Trophoblast cell (in vitro differentiated cells and primary cell): ENCODE results near the gene PSME3IP1.

Experiments
- DNase-seq, 2 donors: peaks; one replicate each; pipeline ENCODE4 v3.0.0-alpha.2; 2016
- H2AFZ ChIP-seq: 2 replicates; pipeline ENCODE4 v1.6.1; 2013; ENCODE audit warnings: low read length, moderate library complexity, mild to moderate bottlenecking; ENCODE audit not compliant: insufficient read depth, poor library complexity
- H2AK5ac ChIP-seq: 2 replicates; pipeline ENCODE4 v1.6.1; 2013; ENCODE audit warnings: mild to moderate bottlenecking, low read length
- H2BK120ac ChIP-seq: 2 replicates; pipeline ENCODE4 v1.6.1; 2013; ENCODE audit warnings: low read length, mild to moderate bottlenecking, moderate library complexity; ENCODE audit not compliant: insufficient read depth, poor library complexity
- H2BK12ac ChIP-seq: 2 replicates; pipeline ENCODE4 v1.6.1; 2013; ENCODE audit warnings: mild to moderate bottlenecking, low read length, moderate library complexity
- H2BK5ac ChIP-seq: 2 replicates; pipeline ENCODE4 v1.6.1; 2013; ENCODE audit warnings: low read length, low read depth, moderate library complexity, mild to moderate bottlenecking; ENCODE audit not compliant: poor library complexity
- H3K14ac ChIP-seq: 2 replicates; pipeline ENCODE4 v1.6.1; 2013; ENCODE audit warnings: mild to moderate bottlenecking, low read length
- H3K18ac ChIP-seq: 2 replicates; pipeline ENCODE4 v1.6.1; 2013; ENCODE audit warnings: mild to moderate bottlenecking, low read length
- H3K23ac ChIP-seq: 2 replicates; pipeline ENCODE4 v1.6.1; 2013; ENCODE audit warnings: low read length
- H3K27ac ChIP-seq: 2 replicates; pipeline ENCODE4 v1.5.1; 2013; ENCODE audit warnings: low read depth, mild to moderate bottlenecking, inconsistent platforms, low read length, moderate library complexity
- H3K27me3 ChIP-seq: 2 replicates; pipeline ENCODE4 v1.6.1; 2013; ENCODE audit warnings: inconsistent platforms, mild to moderate bottlenecking, low read length, moderate library complexity; ENCODE audit not compliant: insufficient read depth
- H3K36me3 ChIP-seq, 2 experiments: 1 replicate in 1 of 2; 2 replicates in 1 of 2; pipeline ENCODE4 v1.6.1; 2013; ENCODE audit warnings: low read length in 2 of 2, mild to moderate bottlenecking in 2 of 2, moderate library complexity in 1 of 2; ENCODE audit not compliant: insufficient read depth in 2 of 2, control insufficient read depth in 1 of 2
- H3K4ac ChIP-seq: 2 replicates; pipeline ENCODE4 v1.6.1; 2013; ENCODE audit warnings: low read depth, mild to moderate bottlenecking, low read length, moderate library complexity
- H3K4me1 ChIP-seq, 2 experiments: 1 replicate in 1 of 2; 2 replicates in 1 of 2; pipeline ENCODE4 v1.6.1; 2013; ENCODE audit warnings: low read length in 2 of 2, mild to moderate bottlenecking in 2 of 2, moderate library complexity in 1 of 2; ENCODE audit not compliant: insufficient read depth in 2 of 2, control insufficient read depth in 1 of 2
- H3K4me2 ChIP-seq: 2 replicates; pipeline ENCODE4 v1.6.1; 2013; ENCODE audit warnings: inconsistent platforms, mild to moderate bottlenecking, low read length, moderate library complexity
- H3K4me3 ChIP-seq: 2 replicates; pipeline ENCODE4 v1.5.1; 2013; ENCODE audit warnings: mild to moderate bottlenecking, low read depth, low read length, inconsistent platforms
- H3K79me1 ChIP-seq: one replicate; pipeline ENCODE4 v1.6.1; 2013; ENCODE audit warnings: low read length
- H3K79me2 ChIP-seq: 2 replicates; pipeline ENCODE4 v1.6.1; 2013; ENCODE audit warnings: low read length, mild to moderate bottlenecking; ENCODE audit not compliant: control insufficient read depth, insufficient read depth, poor library complexity
- H3K9ac ChIP-seq: 2 replicates; pipeline ENCODE4 v1.6.1; 2013; ENCODE audit warnings: mild to moderate bottlenecking, low read length
- H3K9me3 ChIP-seq: 2 replicates; pipeline ENCODE4 v1.6.1; 2013; ENCODE audit warnings: low read depth, mild to moderate bottlenecking, control low read depth, inconsistent platforms, low read length; ENCODE audit not compliant: insufficient read depth
- H4K12ac ChIP-seq: 2 replicates; pipeline ENCODE4 v1.6.1; 2013; ENCODE audit warnings: low read depth, mild to moderate bottlenecking, low read length, moderate library complexity
- H4K8ac ChIP-seq: 2 replicates; pipeline ENCODE4 v1.6.1; 2013; ENCODE audit warnings: low read depth, mild to moderate bottlenecking, low read length, moderate library complexity
- H4K91ac ChIP-seq: one replicate; pipeline ENCODE4 v1.6.1; 2013; ENCODE audit warnings: low read depth, mild to moderate bottlenecking, low read length, moderate library complexity
- WGBS: extraction: QIAGEN DNeasy Blood & Tissue Kit; methylation state at CpG from one replicate; pipeline ENCODE4 v1.1.7; 2013; ENCODE audit warnings: missing lambda C conversion rate; ENCODE audit not compliant: insufficient read length, insufficient coverage; ENCODE audit errors: extremely low coverage; 5-methylcytosine and 5-hydroxymethylcytosine counted together

PSME3IP1 gene

DNA sequence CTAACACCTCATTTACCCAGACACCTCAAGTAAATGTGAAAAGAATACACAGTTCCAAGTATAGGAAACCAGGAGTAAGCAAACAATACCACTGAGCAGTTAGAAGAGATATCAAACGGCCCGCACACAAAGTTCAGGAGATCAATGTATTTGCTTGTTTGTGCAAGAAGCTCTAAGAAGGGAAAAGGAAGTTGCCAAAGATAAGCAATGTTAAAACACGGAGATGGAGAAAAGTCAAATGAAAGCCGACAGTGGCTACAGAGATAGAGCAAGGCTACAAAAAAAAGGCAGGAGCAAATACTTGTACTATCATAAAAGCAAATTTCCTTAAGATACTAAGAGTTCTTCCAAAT is 29.5 kb downstream of the PSME3IP1 start:
- no peaks in the 10 kb centered on the region for H3K79me2 ChIP-seq
- H2BK12ac ChIP-seq = no peak overlapping the region
- no peak overlapping the region for H3K4ac ChIP-seq
- H2BK120ac ChIP-seq = no peak overlapping the region
- peaks cover 24 to 38% of the 10 kb centered on the region in 2 experiments for H3K36me3 ChIP-seq
- H2AFZ ChIP-seq = no peak overlapping the region
- no peak overlapping the region for H2AK5ac ChIP-seq
- no peaks in the 10 kb centered on the region for H3K79me1 ChIP-seq
- H3K4me3 ChIP-seq = no peak overlapping the region
- H3K14ac ChIP-seq = no peak overlapping the region
- no peaks in the 10 kb centered on the region for H3K9me3 ChIP-seq
- WGBS = no CpG with 5 or more reads among the region's 4 CpGs
- no peaks in the 10 kb centered on the region for H3K27me3 ChIP-seq
- H3K23ac ChIP-seq = no peak overlapping the region
- no peak overlapping the region for H3K27ac ChIP-seq
- no peak overlapping the region for H3K9ac ChIP-seq
- no peak overlapping the region for H4K12ac ChIP-seq
- H4K8ac ChIP-seq = no peak overlapping the region
- no peaks in the 10 kb centered on the region for H3K4me1 ChIP-seq
- no peak for DNase-seq
- H3K18ac ChIP-seq = no peak overlapping the region
- H4K91ac ChIP-seq = no peak overlapping the region
- no peak overlapping the region for H2BK5ac ChIP-seq
- no peak overlapping the region for H3K4me2 ChIP-seq

DNA sequence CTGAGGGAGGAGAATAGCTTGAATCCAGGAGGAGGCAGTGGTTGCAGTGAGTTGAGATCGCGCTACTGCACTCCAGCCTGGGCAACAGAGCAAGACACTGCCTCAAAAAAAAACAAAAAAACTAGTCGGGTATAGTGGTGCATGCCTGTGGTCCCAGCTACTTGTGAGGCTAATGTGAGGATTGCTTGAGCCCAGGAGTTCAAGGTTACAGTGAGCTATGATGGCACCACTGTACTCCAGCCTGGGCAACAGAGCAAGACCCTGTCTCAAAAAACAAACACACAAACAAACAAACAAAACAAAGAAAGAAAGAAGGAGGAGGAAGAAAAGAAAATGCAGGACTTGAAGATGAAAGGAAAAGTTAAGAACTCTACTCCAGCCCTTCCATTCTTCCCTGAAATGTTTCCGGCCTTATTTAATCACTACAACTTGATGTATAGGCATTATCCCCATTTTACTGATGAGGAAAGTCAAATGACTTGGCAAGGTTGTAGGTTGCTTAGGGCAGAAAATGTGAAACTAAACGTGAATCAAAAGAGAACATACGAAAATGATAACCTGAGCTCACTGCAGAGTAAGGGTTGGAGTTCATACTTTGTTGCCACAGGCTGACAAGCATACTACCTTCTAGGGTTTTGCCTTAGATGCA is 30.0 kb downstream of the PSME3IP1 start:
- no CpG with 5 or more reads among the region's 6 CpGs for WGBS

DNA sequence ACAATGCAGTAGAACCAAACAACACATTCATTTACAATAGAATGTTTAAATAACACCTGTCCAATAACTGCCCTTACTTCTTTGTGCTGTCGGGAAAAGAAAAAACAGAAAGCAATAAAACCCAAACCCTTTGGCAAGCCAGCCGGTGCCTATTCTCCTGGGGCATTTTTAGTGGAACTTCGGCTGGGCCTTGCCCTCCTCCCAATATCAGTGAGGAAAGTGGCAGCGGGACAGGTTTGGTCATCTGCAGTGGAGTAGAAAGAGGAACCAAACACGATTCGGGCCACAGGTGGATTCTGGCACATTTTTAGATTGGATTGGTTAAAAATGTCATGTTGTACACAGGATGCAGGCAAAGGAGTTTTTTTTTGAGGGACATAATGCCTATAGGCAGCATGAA is 32.0 kb downstream of the PSME3IP1 start:
- H3K79me2 ChIP-seq = no peaks in the 10 kb centered on the region
- H4K91ac ChIP-seq = no peak overlapping the region
- no peak overlapping the region for H3K9ac ChIP-seq
- no peak overlapping the region for H2AFZ ChIP-seq
- no peak overlapping the region for H3K4me2 ChIP-seq
- no peak for DNase-seq
- H2BK12ac ChIP-seq = no peak overlapping the region
- H4K12ac ChIP-seq = no peak overlapping the region
- no peak overlapping the region for H3K14ac ChIP-seq
- no peak overlapping the region for H3K4me3 ChIP-seq
- no peak overlapping the region for H3K18ac ChIP-seq
- H3K36me3 ChIP-seq = peaks cover 22 to 39% of the 10 kb centered on the region in 2 experiments
- H2BK120ac ChIP-seq = no peak overlapping the region
- H3K27me3 ChIP-seq = no peaks in the 10 kb centered on the region
- no CpG with 5 or more reads among the region's 6 CpGs for WGBS
- no peak overlapping the region for H3K23ac ChIP-seq
- no peak overlapping the region for H2BK5ac ChIP-seq
- H3K9me3 ChIP-seq = peaks cover 2% of the 10 kb centered on the region
- no peak overlapping the region for H4K8ac ChIP-seq
- no peak overlapping the region for H2AK5ac ChIP-seq
- no peak overlapping the region for H3K27ac ChIP-seq
- H3K4me1 ChIP-seq = no peaks in the 10 kb centered on the region
- H3K79me1 ChIP-seq = no peaks in the 10 kb centered on the region
- H3K4ac ChIP-seq = no peak overlapping the region

More for the DNA sequence above, 30.0 kb downstream of the PSME3IP1 start:
- Histone ChIP-seq H2AFZ (no peak overlapping the region), H3K4ac (no peak overlapping the region), H3K27ac (no peak overlapping the region), H3K79me1 (no peaks in the 10 kb centered on the region), H3K4me1 (no peaks in the 10 kb centered on the region), H3K79me2 (no peaks in the 10 kb centered on the region), H2BK120ac (no peak overlapping the region), H3K4me3 (no peak overlapping the region), H3K9ac (no peak overlapping the region), H3K23ac (no peak overlapping the region), H4K91ac (no peak overlapping the region), H4K12ac (no peak overlapping the region), H2BK12ac (no peak overlapping the region), H3K4me2 (no peak overlapping the region), H3K27me3 (no peaks in the 10 kb centered on the region), H2BK5ac (no peak overlapping the region), H3K9me3 (no peaks in the 10 kb centered on the region), H3K36me3 (peaks cover 24 to 38% of the 10 kb centered on the region in 2 experiments), H3K14ac (no peak overlapping the region), H3K18ac (no peak overlapping the region), H4K8ac (no peak overlapping the region), H2AK5ac (no peak overlapping the region)
- no peak for DNase-seq

DNA sequence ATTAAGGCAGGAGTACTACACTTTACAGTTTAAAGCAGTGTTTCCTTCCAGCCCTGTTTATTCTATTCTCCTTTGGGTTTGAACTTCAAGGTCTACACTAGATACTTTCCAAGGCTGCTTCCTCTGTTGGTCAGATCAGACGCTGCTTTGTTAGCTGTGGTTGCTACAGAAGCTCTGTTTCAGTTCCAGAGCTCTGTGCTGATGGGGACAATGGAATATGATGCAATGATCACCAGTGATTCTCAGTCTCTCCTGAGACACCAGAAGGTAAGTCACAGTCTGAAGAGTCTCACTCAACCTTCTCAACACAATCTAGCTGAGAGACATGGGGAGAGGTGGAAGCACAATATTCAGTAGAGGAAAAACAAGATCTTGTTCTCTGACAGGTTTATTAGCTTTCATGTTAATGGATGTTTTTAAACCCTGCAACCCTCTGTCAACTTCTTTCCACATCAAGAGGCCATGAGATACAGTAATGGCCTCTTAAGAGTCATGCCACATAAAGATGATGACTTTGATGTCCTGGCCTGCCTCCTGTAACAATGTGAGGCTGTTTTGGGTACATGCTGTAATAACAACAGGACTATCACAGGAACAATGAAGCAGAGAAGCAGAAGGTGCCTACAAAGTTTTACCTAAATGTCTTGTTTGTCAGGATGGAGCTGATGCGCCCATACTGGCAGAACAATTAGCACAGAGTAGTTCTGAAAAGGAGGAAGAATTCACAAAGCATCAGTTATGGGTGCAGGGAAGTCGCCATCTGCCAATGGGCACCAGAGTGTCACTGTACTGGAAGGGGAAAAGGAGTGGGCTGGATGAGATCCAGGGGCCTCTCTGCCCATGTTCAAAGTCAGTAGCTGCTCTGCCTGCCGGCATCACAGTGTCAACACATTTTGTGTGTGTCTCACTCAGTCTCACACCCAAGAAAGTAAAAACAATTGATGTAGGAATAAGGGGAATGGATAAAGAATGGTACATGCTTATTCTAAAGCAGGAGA is 33.4 kb downstream of the PSME3IP1 start:
- no peak overlapping the region for H2BK12ac ChIP-seq
- peaks cover 21 to 35% of the 10 kb centered on the region in 2 experiments for H3K36me3 ChIP-seq
- H2BK120ac ChIP-seq = no peak overlapping the region
- no peak overlapping the region for H2AK5ac ChIP-seq
- no peaks in the 10 kb centered on the region for H3K79me1 ChIP-seq
- H3K4me3 ChIP-seq = no peak overlapping the region
- no peak overlapping the region for H3K18ac ChIP-seq
- WGBS = no CpG with 5 or more reads among the region's 4 CpGs
- H3K14ac ChIP-seq = no peak overlapping the region
- H2BK5ac ChIP-seq = no peak overlapping the region
- no peaks in the 10 kb centered on the region for H3K79me2 ChIP-seq
- H3K27me3 ChIP-seq = no peaks in the 10 kb centered on the region
- peaks cover 3% of the 10 kb centered on the region for H3K9me3 ChIP-seq
- no peak overlapping the region for H3K4me2 ChIP-seq
- no peak overlapping the region for H3K23ac ChIP-seq
- H4K91ac ChIP-seq = no peak overlapping the region
- H2AFZ ChIP-seq = no peak overlapping the region
- H3K4me1 ChIP-seq = no peaks in the 10 kb centered on the region
- no peak for DNase-seq
- H4K12ac ChIP-seq = no peak overlapping the region
- no peak overlapping the region for H4K8ac ChIP-seq
- no peak overlapping the region for H3K27ac ChIP-seq
- H3K9ac ChIP-seq = no peak overlapping the region
- H3K4ac ChIP-seq = no peak overlapping the region
